ENCODE measurements around the gene CDK12.
"Not testable (repeated sequence)": the region's sequence is repeated elsewhere in the genome, so short reads cannot be mapped to it uniquely, and the experiment has no call there.

DNA sequence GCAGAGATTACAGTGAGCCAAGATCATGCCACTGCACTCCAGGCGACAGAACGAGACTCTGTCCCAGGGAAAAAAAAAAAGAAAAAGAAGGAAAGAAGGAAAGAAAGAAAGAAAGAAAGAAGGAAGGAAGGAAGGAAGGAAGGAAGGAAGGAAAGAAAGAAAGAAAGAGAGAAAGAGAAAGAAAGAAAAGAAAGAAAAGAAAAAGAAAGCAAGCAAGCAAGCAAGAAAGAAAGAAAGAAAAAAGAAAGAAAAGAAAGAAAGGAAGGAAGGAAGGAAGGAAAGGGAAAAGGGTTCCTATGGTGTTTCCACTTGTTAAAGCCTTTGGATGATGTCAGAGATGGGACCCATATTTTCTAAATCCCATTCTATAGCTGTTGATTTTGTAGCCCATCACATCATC lies 21.4 kb upstream of the CDK12 start:
- TF ChIP-seq, protein P1, sequence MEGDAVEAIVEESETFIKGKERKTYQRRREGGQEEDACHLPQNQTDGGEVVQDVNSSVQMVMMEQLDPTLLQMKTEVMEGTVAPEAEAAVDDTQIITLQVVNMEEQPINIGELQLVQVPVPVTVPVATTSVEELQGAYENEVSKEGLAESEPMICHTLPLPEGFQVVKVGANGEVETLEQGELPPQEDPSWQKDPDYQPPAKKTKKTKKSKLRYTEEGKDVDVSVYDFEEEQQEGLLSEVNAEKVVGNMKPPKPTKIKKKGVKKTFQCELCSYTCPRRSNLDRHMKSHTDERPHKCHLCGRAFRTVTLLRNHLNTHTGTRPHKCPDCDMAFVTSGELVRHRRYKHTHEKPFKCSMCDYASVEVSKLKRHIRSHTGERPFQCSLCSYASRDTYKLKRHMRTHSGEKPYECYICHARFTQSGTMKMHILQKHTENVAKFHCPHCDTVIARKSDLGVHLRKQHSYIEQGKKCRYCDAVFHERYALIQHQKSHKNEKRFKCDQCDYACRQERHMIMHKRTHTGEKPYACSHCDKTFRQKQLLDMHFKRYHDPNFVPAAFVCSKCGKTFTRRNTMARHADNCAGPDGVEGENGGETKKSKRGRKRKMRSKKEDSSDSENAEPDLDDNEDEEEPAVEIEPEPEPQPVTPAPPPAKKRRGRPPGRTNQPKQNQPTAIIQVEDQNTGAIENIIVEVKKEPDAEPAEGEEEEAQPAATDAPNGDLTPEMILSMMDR (IDR thresholded peaks at IDR 0.05): not testable (repeated sequence)
- TF ChIP-seq POLR2A (IDR thresholded peaks at IDR 0.05): not testable (repeated sequence)

Measured in adrenal gland (tissue), 5 donors.